IMR-90 (cell line): ENCODE results near the gene ASPG. TPM values are rescaled to one million over a fixed set of nuclear protein-coding genes. Genes with fewer than 3 reads are reported as not detected.

Experiments
- ATAC-seq: fragments of 200-7000 bp; cut with Tn5 transposase; 2 replicates; pipeline ENCODE4 v1.9.1; 2020; ENCODE audit warnings: low read depth, mild to moderate bottlenecking, moderate library complexity
- BruUV-seq: library from RNA; stranded (reverse); fragments of 400-500 nt; replicated peaks from 2 replicates; lab custom pipeline; 2021; lab: Mats Ljungman, UMichigan
- CTCF ChIA-PET: fragments of 300-600 bp; formaldehyde crosslinking; extraction: SDS; loops from one replicate; lab custom pipeline; 2021; ENCODE audit warnings: antibody characterized with exemption; lab: Yijun Ruan, JAX
- POLR2A ChIA-PET: fragments of 300-600 bp; sonication (Branson Sonifier 250); formaldehyde crosslinking; loops from one replicate; lab custom pipeline; 2022; ENCODE audit warnings: antibody characterized with exemption; ENCODE audit not compliant: unreplicated experiment; lab: Charles Lee
- DNase-seq: peaks from one replicate; pipeline ENCODE4 v3.0.0; 2013
- H2AFZ ChIP-seq: replicated peaks from 2 replicates; pipeline ENCODE3; 2013; ENCODE audit warnings: low read length, mild to moderate bottlenecking; ENCODE audit not compliant: poor library complexity
- H2AK5ac ChIP-seq: 2 replicates; pipeline ENCODE4 v1.6.1; 2013; ENCODE audit warnings: low read depth, low read length, inconsistent platforms
- H2AK9ac ChIP-seq: replicated peaks from 2 replicates; pipeline ENCODE3; 2013; ENCODE audit warnings: mild to moderate bottlenecking, low read depth, low read length, moderate library complexity; ENCODE audit not compliant: poor library complexity
- H2BK120ac ChIP-seq: 2 replicates; pipeline ENCODE4 v1.6.1; 2013; ENCODE audit warnings: low read depth, low read length, inconsistent platforms
- H2BK15ac ChIP-seq: 3 replicates; pipeline ENCODE4 v1.6.1; 2013; ENCODE audit warnings: low read depth, low read length, inconsistent platforms
- H2BK20ac ChIP-seq: 2 replicates; pipeline ENCODE4 v1.6.1; 2013; ENCODE audit warnings: low read depth, mild to moderate bottlenecking, inconsistent platforms, low read length, moderate library complexity
- H2BK5ac ChIP-seq: 2 replicates; pipeline ENCODE4 v1.6.1; 2013; ENCODE audit warnings: mild to moderate bottlenecking, low read depth, low read length, inconsistent platforms; ENCODE audit not compliant: poor library complexity, severe bottlenecking
- H3K14ac ChIP-seq: replicated peaks from 2 replicates; pipeline ENCODE4 v1.6.1; 2013; ENCODE audit warnings: low read depth, low read length, inconsistent platforms
- H3K18ac ChIP-seq: 2 replicates; pipeline ENCODE4 v1.6.1; 2013; ENCODE audit warnings: low read depth, low read length, control low read depth
- H3K23ac ChIP-seq: 2 replicates; pipeline ENCODE4 v1.6.1; 2013; ENCODE audit warnings: low read depth, low read length, inconsistent platforms
- H3K27ac ChIP-seq: 2 replicates; pipeline ENCODE4 v1.5.1; 2013; ENCODE audit warnings: mild to moderate bottlenecking, control low read depth, low read length; ENCODE audit not compliant: insufficient read depth
- H3K27me3 ChIP-seq: 2 replicates; pipeline ENCODE4 v1.6.1; 2013; ENCODE audit warnings: low read length; ENCODE audit not compliant: control insufficient read depth, insufficient read depth
- H3K36me3 ChIP-seq: 2 replicates; pipeline ENCODE4 v1.6.1; 2013; ENCODE audit warnings: low read length, mixed read lengths; ENCODE audit not compliant: control insufficient read depth, insufficient read depth
- H3K4ac ChIP-seq: 2 replicates; pipeline ENCODE4 v1.6.1; 2013; ENCODE audit warnings: low read depth, low read length, inconsistent platforms
- H3K4me1 ChIP-seq: 2 replicates; pipeline ENCODE4 v1.6.1; 2013; ENCODE audit warnings: low read length, mixed read lengths; ENCODE audit not compliant: control insufficient read depth, insufficient read depth
- H3K4me2 ChIP-seq: 2 replicates; pipeline ENCODE4 v1.6.1; 2013; ENCODE audit warnings: low read depth, mild to moderate bottlenecking, control low read depth, low read length, moderate library complexity
- H3K4me3 ChIP-seq: 2 replicates; pipeline ENCODE4 v1.5.1; 2013; ENCODE audit warnings: low read depth, mild to moderate bottlenecking, control low read depth, low read length, moderate library complexity; ENCODE audit not compliant: insufficient read depth
- H3K56ac ChIP-seq: 2 replicates; pipeline ENCODE4 v1.6.1; 2013; ENCODE audit warnings: low read length, inconsistent platforms; ENCODE audit not compliant: insufficient read depth; ENCODE audit errors: extremely low read depth
- H3K79me1 ChIP-seq, 2 experiments: 2 replicates each; pipeline ENCODE4 v1.6.1; 2013; ENCODE audit warnings: low read length in 2 of 2, inconsistent platforms in 1 of 2, low read depth in 1 of 2
- H3K9ac ChIP-seq: 2 replicates; pipeline ENCODE4 v1.6.1; 2013; ENCODE audit warnings: low read depth, low read length, control low read depth
- H3K9me1 ChIP-seq: 2 replicates; pipeline ENCODE4 v1.6.1; 2013; ENCODE audit warnings: low read length, inconsistent platforms; ENCODE audit not compliant: insufficient read depth
- H3K9me3 ChIP-seq: 2 replicates; pipeline ENCODE4 v1.6.1; 2013; ENCODE audit warnings: low read length; ENCODE audit not compliant: control insufficient read depth, insufficient read depth
- H4K20me1 ChIP-seq: 2 replicates; pipeline ENCODE4 v1.6.1; 2013; ENCODE audit warnings: low read length, inconsistent platforms; ENCODE audit not compliant: insufficient read depth
- H4K5ac ChIP-seq: 2 replicates; pipeline ENCODE4 v1.6.1; 2013; ENCODE audit warnings: mild to moderate bottlenecking, low read depth, low read length, control low read depth
- H4K8ac ChIP-seq, 2 experiments: 2 replicates each; pipeline ENCODE4 v1.6.1; 2013; ENCODE audit warnings: low read depth in 2 of 2, low read length in 2 of 2, control low read depth in 1 of 2, inconsistent platforms in 1 of 2
- H4K91ac ChIP-seq: 2 replicates; pipeline ENCODE4 v1.6.1; 2013; ENCODE audit warnings: low read depth, low read length, inconsistent platforms; ENCODE audit not compliant: insufficient read depth
- BHLHE40 ChIP-seq: fragments of 150-350 bp; IDR thresholded peaks from 2 replicates; pipeline ENCODE4 v1.6.1; 2016; ENCODE audit warnings: mild to moderate bottlenecking, low read depth, low read length
- CEBPB ChIP-seq: IDR thresholded peaks from 2 replicates; pipeline ENCODE4 v1.6.1; 2012; ENCODE audit warnings: low read depth, low read length, improper control_type of control experiment
- CHD1 ChIP-seq: IDR thresholded peaks from 2 replicates; pipeline ENCODE4 v1.6.1; 2012; ENCODE audit warnings: low read depth, low read length, improper control_type of control experiment
- MAFK ChIP-seq: IDR thresholded peaks from 2 replicates; pipeline ENCODE4 v1.6.1; 2012; ENCODE audit warnings: low read depth, low read length, improper control_type of control experiment
- MAZ ChIP-seq: IDR thresholded peaks from 2 replicates; pipeline ENCODE4 v1.6.1; 2012; ENCODE audit warnings: low read depth, mild to moderate bottlenecking, low read length, improper control_type of control experiment, moderate library complexity, borderline replicate concordance
- MXI1 ChIP-seq: IDR thresholded peaks from 2 replicates; pipeline ENCODE4 v1.6.1; 2012; ENCODE audit warnings: low read depth, mild to moderate bottlenecking, low read length, moderate library complexity, borderline replicate concordance
- RCOR1 ChIP-seq: IDR thresholded peaks from 2 replicates; pipeline ENCODE4 v1.6.1; 2012; ENCODE audit warnings: mild to moderate bottlenecking, low read length, improper control_type of control experiment; ENCODE audit not compliant: insufficient replicate concordance
- RFX5 ChIP-seq: IDR thresholded peaks from 2 replicates; pipeline ENCODE4 v1.8.0; 2012; ENCODE audit warnings: low read depth, mild to moderate bottlenecking, low read length, moderate library complexity
- WGBS, 2 experiments: methylation state at CpG; one replicate each; pipeline versions ENCODE4 v1.1.5 to v1.1.7; 2013; ENCODE audit warnings: missing lambda C conversion rate in 2 of 2; ENCODE audit not compliant: insufficient read length in 1 of 2; ENCODE audit errors: extremely low coverage in 2 of 2; 5-methylcytosine and 5-hydroxymethylcytosine counted together
- dilution Hi-C: fragments of 300-500 bp; cut with HindIII; formaldehyde crosslinking; loops from one replicate; pipeline ENCODE4 v1.14.3; 2018; ENCODE audit warnings: low sequenced_read_pairs; ENCODE audit not compliant: unreplicated experiment
- in situ Hi-C: fragments of 300-500 bp; cut with MboI; formaldehyde crosslinking; loops from 3 replicates; pipeline ENCODE4 v1.14.3; 2019; ENCODE audit warnings: low sequenced_read_pairs, inconsistent platforms, mixed read lengths
- intact Hi-C: fragments of 100-400 bp; cut with micrococcal nuclease; formaldehyde crosslinking; loops from 2 replicates; pipeline ENCODE4 v1.10.0; 2022
- polyA plus RNA-seq, 3 experiments: library from polyadenylated mRNA; depleted of rRNA; stranded (reverse); fragments of >200 nt; gene quantifications; 2 replicates each; pipeline ENCODE4 v1.2.3, GENCODE V29; 2012; ENCODE audit warnings: low replicate concordance in 1 of 3
- total RNA-seq: library from RNA; depleted of rRNA; stranded (reverse); fragments of >200 nt; gene quantifications from 2 replicates; pipeline ENCODE4 v1.2.3, GENCODE V29; 2012

The ASPG gene
- total and polyA plus RNA-seq, 2 of the 4 experiments (the other 2 are of a cell fraction): not detected

- H3K9ac ChIP-seq: no peak overlapping the region
- in situ Hi-C loops (no loop called here), dilution Hi-C loops (no loop called here), intact Hi-C loops (no loop called here)
- H2AK9ac ChIP-seq: no peak overlapping the region
- H3K79me1 ChIP-seq: no peaks in the 10 kb centered on the region
- no peak overlapping the region for H2BK5ac ChIP-seq
- peaks cover 2% of the 10 kb centered on the region; the same call in 1 of the 2 replicates for H3K27me3 ChIP-seq
- no peaks in the 10 kb centered on the region for H3K9me1 ChIP-seq
- H3K36me3 ChIP-seq: no peaks in the 10 kb centered on the region
- H3K4me3 ChIP-seq: no peak overlapping the region
- no peak overlapping the region for H3K56ac ChIP-seq
- no peak overlapping the region for H2BK15ac ChIP-seq
- no peak for ATAC-seq
- no peak overlapping the region for H2AFZ ChIP-seq
- H4K5ac ChIP-seq: no peak overlapping the region
- H2BK120ac ChIP-seq: no peak overlapping the region
- no TSS peak for BruUV-seq
- no peak overlapping the region for H3K14ac ChIP-seq
- CTCF ChIA-PET: no interaction called here
- H2AK5ac ChIP-seq: no peak overlapping the region
- no peak overlapping the region for H3K4ac ChIP-seq
- H3K23ac ChIP-seq: no peak overlapping the region
- H4K8ac ChIP-seq: no peak overlapping the region
- TF ChIP-seq MXI1 (no peak), MAFK (no peak), MAZ (no peak), RCOR1 (no peak), RFX5 (no peak), BHLHE40 (no peak), CEBPB (no peak), CHD1 (no peak)
- POLR2A ChIA-PET: no interaction called here
- no peak overlapping the region for H3K18ac ChIP-seq
- DNase-seq: no peak
- no peak overlapping the region for H2BK20ac ChIP-seq
- H3K4me1 ChIP-seq: no peaks in the 10 kb centered on the region
- no peak overlapping the region for H3K4me2 ChIP-seq
- no peak overlapping the region for H4K91ac ChIP-seq
- H3K9me3 ChIP-seq: no peaks in the 10 kb centered on the region
- no peak overlapping the region for H3K27ac ChIP-seq
- H4K20me1 ChIP-seq: no peaks in the 10 kb centered on the region
- WGBS, 2 experiments: 83% methylated on average over 3 of the region's 14 CpGs; no CpG with 5 or more reads in 1 of the 2 experiments
Measured at GRCh38 chr14:104037074-104037473, 48.4 kb upstream of the ASPG start.
